SK-N-SH (cell line): ENCODE data around the gene CENPL. TPM values are rescaled to one million over a fixed set of nuclear protein-coding genes. Genes with fewer than 3 reads are reported as not detected.
"Not testable (repeated sequence)": the region's sequence is repeated elsewhere in the genome, so short reads cannot be mapped to it uniquely, and the experiment has no call there.

Experiments used
- CTCF ChIA-PET: fragments of 300-600, 350-600 bp; formaldehyde crosslinking; extraction: SDS; loops from one replicate; lab custom pipeline; 2021; lab: Yijun Ruan, JAX
- POLR2A ChIA-PET: fragments of 350-600 bp; sonication (Branson Sonifier 250); formaldehyde crosslinking; extraction: SDS; loops from one replicate; lab custom pipeline; 2020; ENCODE audit warnings: antibody characterized with exemption, inconsistent platforms; lab: Yijun Ruan, JAX
- DNase-seq: peaks from one replicate; pipeline ENCODE4 v3.0.0; 2012
- H2AFZ ChIP-seq: fragments of 200-600 bp; sonication (generic); 2 replicates; pipeline ENCODE4 v1.8.1; 2016; ENCODE audit warnings: antibody characterized with exemption, mild to moderate bottlenecking, low read depth
- H3F3A ChIP-seq: fragments of 200-600 bp; sonication (generic); replicated peaks from 2 replicates; pipeline ENCODE3; 2016; ENCODE audit warnings: antibody characterized with exemption, mild to moderate bottlenecking; ENCODE audit not compliant: insufficient read depth
- H3K27ac ChIP-seq, 2 experiments: fragments of 200-500 bp in 1 of 2; fragments of 200-600 bp in 1 of 2; sonication (Bioruptor generic) in 1 of 2; sonication (generic), shearing (Covaris generic) in 1 of 2; 2 replicates each; pipeline versions ENCODE4 v1.5.1 to v1.6.1; 2014 to 2016; ENCODE audit warnings: low read depth in 2 of 2, inconsistent platforms in 1 of 2, low read length in 1 of 2, mild to moderate bottlenecking in 1 of 2, mixed read lengths in 1 of 2
- H3K27me3 ChIP-seq: fragments of 200-600 bp; sonication (generic), shearing (Covaris generic); 2 replicates; pipeline ENCODE4 v1.6.1; 2016; ENCODE audit warnings: mixed run types; ENCODE audit not compliant: insufficient read depth
- H3K36me3 ChIP-seq, 2 experiments: fragments of 200-500 bp in 1 of 2; fragments of 200-600 bp in 1 of 2; sonication (Bioruptor generic) in 1 of 2; sonication (generic) in 1 of 2; replicated peaks in 1 of 2; 2 replicates each; pipeline versions ENCODE3 to v1.5.1; 2014 to 2016; ENCODE audit warnings: low read length in 1 of 2, mild to moderate bottlenecking in 1 of 2; ENCODE audit not compliant: insufficient read depth in 2 of 2, control insufficient read depth in 1 of 2
- H3K4me1 ChIP-seq, 2 experiments: fragments of 200-500 bp in 1 of 2; fragments of 200-600 bp in 1 of 2; sonication (Bioruptor generic) in 1 of 2; sonication (generic), shearing (Covaris generic) in 1 of 2; 2 replicates each; pipeline versions ENCODE4 v1.5.1 to v1.6.1; 2014 to 2016; ENCODE audit warnings: low read depth in 1 of 2, low read length in 1 of 2, mixed run types in 1 of 2; ENCODE audit not compliant: insufficient read depth in 2 of 2, control insufficient read depth in 1 of 2
- H3K4me2 ChIP-seq: fragments of 200-600 bp; sonication (generic), shearing (Covaris generic); 2 replicates; pipeline ENCODE4 v1.6.1; 2017; ENCODE audit warnings: mixed run types
- H3K4me3 ChIP-seq, 2 experiments: fragments of 200-500 bp in 1 of 2; fragments of 200-600 bp in 1 of 2; sonication (Bioruptor generic) in 1 of 2; sonication (generic), shearing (Covaris generic) in 1 of 2; 2 replicates each; pipeline versions ENCODE4 v1.5.1 to v1.8.1; 2014 to 2016; ENCODE audit warnings: low read depth in 2 of 2, inconsistent platforms in 1 of 2, low read length in 1 of 2, mild to moderate bottlenecking in 1 of 2, mixed read lengths in 1 of 2, moderate library complexity in 1 of 2
- H3K79me2 ChIP-seq: fragments of 200-600 bp; sonication (generic); 2 replicates; pipeline ENCODE4 v1.8.1; 2017; ENCODE audit warnings: mild to moderate bottlenecking; ENCODE audit not compliant: insufficient read depth
- H3K9ac ChIP-seq: fragments of 200-600 bp; sonication (generic); 2 replicates; pipeline ENCODE4 v1.6.1; 2017; ENCODE audit warnings: mixed run types
- H3K9me2 ChIP-seq: fragments of 200-600 bp; sonication (generic); 2 replicates; pipeline ENCODE4 v1.6.1; 2017; ENCODE audit warnings: mixed run types
- H3K9me3 ChIP-seq: fragments of 200-600 bp; sonication (generic); 2 replicates; pipeline ENCODE4 v1.6.1; 2017; ENCODE audit warnings: mixed run types, mild to moderate bottlenecking, moderate library complexity
- H4K20me1 ChIP-seq: fragments of 200-600 bp; sonication (generic); 2 replicates; pipeline ENCODE4 v1.6.1; 2017; ENCODE audit warnings: mild to moderate bottlenecking, mixed run types; ENCODE audit not compliant: insufficient read depth
- ELF1 ChIP-seq: IDR thresholded peaks from 2 replicates; pipeline ENCODE4 v1.4.0; 2012
- EP300 ChIP-seq, 2 experiments: IDR thresholded peaks; 2 replicates each; pipeline versions ENCODE4 v1.4.0 to v1.6.1; 2012; ENCODE audit warnings: borderline replicate concordance in 1 of 2, low read depth in 1 of 2, low read length in 1 of 2
- FOSL2 ChIP-seq: IDR thresholded peaks from 2 replicates; pipeline ENCODE4 v1.4.0; 2012; ENCODE audit warnings: low read depth, mild to moderate bottlenecking, moderate library complexity, borderline replicate concordance
- MEF2A ChIP-seq: IDR thresholded peaks from 2 replicates; pipeline ENCODE4 v1.4.0; 2012; ENCODE audit warnings: low read depth, borderline replicate concordance
- NFIC ChIP-seq: IDR thresholded peaks from 2 replicates; pipeline ENCODE4 v1.4.0; 2012; ENCODE audit warnings: borderline replicate concordance
- WGBS: methylation state at CpG from one replicate; pipeline ENCODE4 v1.1.6; 2017; ENCODE audit warnings: low lambda C conversion rate; 5-methylcytosine and 5-hydroxymethylcytosine counted together
- polyA plus RNA-seq, 3 experiments: library from polyadenylated mRNA; depleted of rRNA; stranded (reverse); fragments of >200 nt; gene quantifications; 2 replicates each; pipeline ENCODE4 v1.2.3, GENCODE V29; 2012
- TF ChIP-seq, protein P1 (sequence below): IDR thresholded peaks from 2 replicates; pipeline ENCODE4 v1.6.1; 2012; ENCODE audit warnings: mild to moderate bottlenecking, low read depth, low read length, moderate library complexity

Gene CENPL
- polyA plus RNA-seq, 1 of the 3 experiments (the other 2 are of a cell fraction) = 4.0 TPM

GRCh38 chr1:173821680-173822079, 3.0 kb downstream of the CENPL start:
- H3K4me1 ChIP-seq = peaks cover 7% of the 10 kb centered on the region in 2 experiments; a peak in 3 of 4 replicates
- H3K4me3 ChIP-seq = no peak overlapping the region
- no peak overlapping the region for H2AFZ ChIP-seq
- POLR2A ChIA-PET = no interaction called here
- no peak overlapping the region for H3K27ac ChIP-seq
- no peak for DNase-seq
- no peak overlapping the region for H3K9ac ChIP-seq
- no peak for TF ChIP-seq EP300 (IDR thresholded peaks at IDR 0.05; ENCODE audit: borderline replicate concordance in 1 of 2, low read depth in 1 of 2, low read length in 1 of 2)
- TF ChIP-seq, all 33 proteins: peak for 0
- Histone ChIP-seq H3K79me2 (peaks cover 86% of the 10 kb centered on the region), H3K36me3 (peaks cover 4 to 8% of the 10 kb centered on the region in 2 experiments), H3K9me3 (no peaks in the 10 kb centered on the region), H3K27me3 (no peaks in the 10 kb centered on the region), H3K9me2 (no peaks in the 10 kb centered on the region), H3F3A (peaks cover 13% of the 10 kb centered on the region), H4K20me1 (no peaks in the 10 kb centered on the region), H3K4me2 (peak overlapping the region; percentile 90; the same call in 1 of the 2 replicates)
- CTCF ChIA-PET = interaction anchor here (0.6 kb wide), 1 partner anchor 240 kb away, joined by 3 read pairs; no protein-coding TSS in a partner anchor
- 97% methylated on average over 4 of the region's 4 CpGs for WGBS

GRCh38 chr1:173818459-173818858, 6.2 kb downstream of the CENPL start:
- DNase-seq = no peak
- POLR2A ChIA-PET = no interaction called here
- Histone ChIP-seq H3K4me1 (peaks cover 5 to 7% of the 10 kb centered on the region in 2 experiments; a peak in 3 of 4 replicates), H4K20me1 (no peaks in the 10 kb centered on the region), H3K36me3 (peaks cover 4 to 8% of the 10 kb centered on the region in 2 experiments), H3K79me2 (peaks cover 100% of the 10 kb centered on the region), H2AFZ (no peak overlapping the region), H3K27ac (no peak overlapping the region), H3K4me2 (no peak overlapping the region), H3F3A (no peaks in the 10 kb centered on the region), H3K4me3 (no peak overlapping the region), H3K9me2 (no peaks in the 10 kb centered on the region), H3K27me3 (no peaks in the 10 kb centered on the region), H3K9me3 (no peaks in the 10 kb centered on the region), H3K9ac (no peak overlapping the region)
- WGBS = 92% methylated on average over 1 of the region's 1 CpG
- TF ChIP-seq MEF2A (no peak), FOSL2 (no peak), NFIC (no peak), ELF1 (no peak)
- TF ChIP-seq, protein P1, sequence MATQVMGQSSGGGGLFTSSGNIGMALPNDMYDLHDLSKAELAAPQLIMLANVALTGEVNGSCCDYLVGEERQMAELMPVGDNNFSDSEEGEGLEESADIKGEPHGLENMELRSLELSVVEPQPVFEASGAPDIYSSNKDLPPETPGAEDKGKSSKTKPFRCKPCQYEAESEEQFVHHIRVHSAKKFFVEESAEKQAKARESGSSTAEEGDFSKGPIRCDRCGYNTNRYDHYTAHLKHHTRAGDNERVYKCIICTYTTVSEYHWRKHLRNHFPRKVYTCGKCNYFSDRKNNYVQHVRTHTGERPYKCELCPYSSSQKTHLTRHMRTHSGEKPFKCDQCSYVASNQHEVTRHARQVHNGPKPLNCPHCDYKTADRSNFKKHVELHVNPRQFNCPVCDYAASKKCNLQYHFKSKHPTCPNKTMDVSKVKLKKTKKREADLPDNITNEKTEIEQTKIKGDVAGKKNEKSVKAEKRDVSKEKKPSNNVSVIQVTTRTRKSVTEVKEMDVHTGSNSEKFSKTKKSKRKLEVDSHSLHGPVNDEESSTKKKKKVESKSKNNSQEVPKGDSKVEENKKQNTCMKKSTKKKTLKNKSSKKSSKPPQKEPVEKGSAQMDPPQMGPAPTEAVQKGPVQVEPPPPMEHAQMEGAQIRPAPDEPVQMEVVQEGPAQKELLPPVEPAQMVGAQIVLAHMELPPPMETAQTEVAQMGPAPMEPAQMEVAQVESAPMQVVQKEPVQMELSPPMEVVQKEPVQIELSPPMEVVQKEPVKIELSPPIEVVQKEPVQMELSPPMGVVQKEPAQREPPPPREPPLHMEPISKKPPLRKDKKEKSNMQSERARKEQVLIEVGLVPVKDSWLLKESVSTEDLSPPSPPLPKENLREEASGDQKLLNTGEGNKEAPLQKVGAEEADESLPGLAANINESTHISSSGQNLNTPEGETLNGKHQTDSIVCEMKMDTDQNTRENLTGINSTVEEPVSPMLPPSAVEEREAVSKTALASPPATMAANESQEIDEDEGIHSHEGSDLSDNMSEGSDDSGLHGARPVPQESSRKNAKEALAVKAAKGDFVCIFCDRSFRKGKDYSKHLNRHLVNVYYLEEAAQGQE = no peak
- CTCF ChIA-PET = interaction anchor here (0.6 kb wide), 1 partner anchor 925 kb away, joined by 3 read pairs; no protein-coding TSS in a partner anchor

DNA sequence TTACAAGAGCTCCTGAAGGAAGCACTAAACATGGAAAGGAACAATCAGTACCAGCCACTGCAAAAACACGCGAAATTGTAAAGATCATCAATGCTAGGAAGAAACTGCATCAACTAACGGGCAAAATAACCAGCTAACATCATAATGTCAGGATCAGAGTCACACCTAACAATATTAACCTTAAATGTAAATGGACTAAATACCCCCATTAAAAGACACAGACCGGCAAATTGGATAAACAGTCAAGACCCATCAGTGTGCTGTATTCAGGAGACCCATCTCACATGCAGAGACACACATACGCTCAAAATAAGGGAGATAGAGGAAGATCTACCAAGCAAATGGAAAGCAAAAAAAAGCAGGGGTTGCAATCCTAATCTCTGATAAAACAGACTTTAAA, 11.0 kb downstream of the CENPL start:
- CTCF ChIA-PET, H3K9me3 ChIP-seq, POLR2A ChIA-PET, H3K9me2 ChIP-seq, H3F3A ChIP-seq, H3K4me1 ChIP-seq, H3K27ac ChIP-seq, H3K4me2 ChIP-seq, H3K27me3 ChIP-seq, H3K4me3 ChIP-seq, H4K20me1 ChIP-seq, H2AFZ ChIP-seq, H3K9ac ChIP-seq, DNase-seq: not testable (repeated sequence)
- WGBS = 100% methylated on average over 5 of the region's 5 CpGs
- H3K79me2 ChIP-seq = peaks cover 98% of the 10 kb centered on the region
- H3K36me3 ChIP-seq = peaks cover 0 to 10% of the 10 kb centered on the region in 2 experiments
